GM12878 (cell line): ENCODE data around the gene SCAANT1. TPM values are rescaled to one million over a fixed set of nuclear protein-coding genes. Genes with fewer than 3 reads are reported as not detected.
A peak's percentile ranks its signal among the peaks of the same experiment; 100 is the strongest.

Experiments
- ATAC-seq: fragments of 200-7000 bp; cut with Tn5 transposase; 3 replicates; pipeline ENCODE4 v1.9.1; 2020; ENCODE audit warnings: mild to moderate bottlenecking, moderate library complexity
- BruUV-seq: library from RNA; stranded (reverse); fragments of 400-500 nt; replicated peaks from 2 replicates; lab custom pipeline; 2021; lab: Mats Ljungman, UMichigan
- CTCF ChIA-PET: fragments of 300-600 bp; sonication (Branson Sonifier 250); formaldehyde crosslinking; extraction: SDS; loops from one replicate; lab custom pipeline; 2021; ENCODE audit warnings: inconsistent platforms; lab: Yijun Ruan, JAX
- POLR2A ChIA-PET: fragments of 350-600 bp; formaldehyde crosslinking; extraction: SDS; loops from one replicate; lab custom pipeline; 2021; ENCODE audit warnings: inconsistent platforms; lab: Charles Lee
- RAD21 ChIA-PET: fragments of 300-600 bp; sonication (Branson Sonifier 250); formaldehyde crosslinking; loops from one replicate; lab custom pipeline; 2023; ENCODE audit warnings: antibody characterized with exemption; ENCODE audit not compliant: unreplicated experiment; lab: Charles Lee
- SMC1A ChIA-PET: fragments of 300-600 bp; sonication (Branson Sonifier 250); formaldehyde crosslinking; loops from one replicate; lab custom pipeline; 2023; ENCODE audit not compliant: unreplicated experiment, uncharacterized antibody; lab: Charles Lee
- DNase-seq: peaks from one replicate; pipeline ENCODE4 v3.0.0-alpha.2; 2011; ENCODE audit warnings: low read depth, low spot score
- FAIRE-seq: peaks from 3 replicates; lab custom pipeline; 2011; peaks lifted over from hg19 to GRCh38; lab: Jason Lieb, UNC
- H2AFZ ChIP-seq: 2 replicates; pipeline ENCODE4 v1.6.0; 2011; ENCODE audit warnings: low read depth, low read length, control low read depth; ENCODE audit not compliant: control insufficient read depth
- H3K27ac ChIP-seq: 2 replicates; pipeline ENCODE4 v1.5.1; 2011; ENCODE audit warnings: control low read depth; ENCODE audit not compliant: control insufficient read depth, insufficient read depth
- H3K27me3 ChIP-seq, 2 experiments: replicated peaks in 1 of 2; 2 replicates each; pipeline versions ENCODE4 v1.6.0 to v1.6.1; 2011; ENCODE audit warnings: low read length in 1 of 2; ENCODE audit not compliant: control insufficient read depth in 2 of 2, insufficient read depth in 2 of 2
- H3K36me3 ChIP-seq, 2 experiments: 2 replicates each; pipeline ENCODE4 v1.5.1; 2011; ENCODE audit warnings: low read length in 1 of 2; ENCODE audit not compliant: control insufficient read depth in 2 of 2, insufficient read depth in 2 of 2
- H3K4me1 ChIP-seq: 2 replicates; pipeline ENCODE4 v1.6.1; 2011; ENCODE audit warnings: mild to moderate bottlenecking, low read length, moderate library complexity, mixed read lengths; ENCODE audit not compliant: control insufficient read depth, insufficient read depth
- H3K4me2 ChIP-seq: 2 replicates; pipeline ENCODE4 v1.6.0; 2011; ENCODE audit warnings: control low read depth; ENCODE audit not compliant: control insufficient read depth, insufficient read depth
- H3K4me3 ChIP-seq: fragments of 200-600 bp; sonication (generic); 2 replicates; pipeline ENCODE4 v1.5.1; 2016
- H3K79me2 ChIP-seq: 2 replicates; pipeline ENCODE4 v1.6.0; 2011; ENCODE audit warnings: low read length; ENCODE audit not compliant: control insufficient read depth, insufficient read depth
- H3K9ac ChIP-seq: 2 replicates; pipeline ENCODE4 v1.8.0; 2011; ENCODE audit warnings: low read length, control low read depth, mixed read lengths; ENCODE audit not compliant: control insufficient read depth, insufficient read depth
- H3K9me3 ChIP-seq: replicated peaks from 3 replicates; pipeline ENCODE4 v1.5.1; 2011; ENCODE audit warnings: mild to moderate bottlenecking, low read length; ENCODE audit not compliant: control insufficient read depth, insufficient read depth
- H4K20me1 ChIP-seq: 2 replicates; pipeline ENCODE4 v1.6.0; 2011; ENCODE audit not compliant: control insufficient read depth, insufficient read depth
- ASH2L ChIP-seq: fragments of 300-600, 200-600 bp; sonication (generic); IDR thresholded peaks from 2 replicates; pipeline ENCODE4 v1.6.1; 2017; ENCODE audit warnings: low read depth, mild to moderate bottlenecking, borderline replicate concordance
- BACH1 ChIP-seq: fragments of 450-650 bp; IDR thresholded peaks from 2 replicates; pipeline ENCODE4 v1.6.1; 2017; ENCODE audit warnings: mild to moderate bottlenecking, borderline replicate concordance
- BMI1 ChIP-seq: fragments of 450-650 bp; IDR thresholded peaks from 2 replicates; pipeline ENCODE4 v1.6.1; 2016; ENCODE audit warnings: mild to moderate bottlenecking, moderate library complexity, borderline replicate concordance
- CHD4 ChIP-seq: fragments of 200-600 bp; sonication (generic); IDR thresholded peaks from 2 replicates; pipeline ENCODE4 v1.6.1; 2016; ENCODE audit warnings: mild to moderate bottlenecking
- GABPA ChIP-seq: IDR thresholded peaks from 2 replicates; pipeline ENCODE4 v1.6.1; 2014; ENCODE audit warnings: antibody characterized with exemption, low read depth, mild to moderate bottlenecking, inconsistent platforms
- MYC ChIP-seq: IDR thresholded peaks from 2 replicates; pipeline ENCODE4 v1.6.1; 2011; ENCODE audit warnings: mild to moderate bottlenecking, low read length, moderate library complexity, inconsistent platforms; ENCODE audit not compliant: insufficient read depth, insufficient replicate concordance, insufficient read length, severe bottlenecking
- NBN ChIP-seq: fragments of 450-650 bp; IDR thresholded peaks from 2 replicates; pipeline ENCODE4 v1.6.1; 2016
- NR2F1 ChIP-seq: fragments of 450-650 bp; conservative IDR thresholded peaks from 2 replicates; pipeline ENCODE4 v1.6.1; 2017; ENCODE audit warnings: mild to moderate bottlenecking
- POLR2A ChIP-seq: IDR thresholded peaks from 2 replicates; pipeline ENCODE4 v1.6.1; 2011; ENCODE audit warnings: low read depth, mild to moderate bottlenecking, low read length
- RBBP5 ChIP-seq: fragments of 200-600 bp; sonication (generic); conservative IDR thresholded peaks from 2 replicates; pipeline ENCODE4 v1.6.1; 2016
- SIN3A ChIP-seq: IDR thresholded peaks from 2 replicates; pipeline ENCODE4 v1.6.1; 2012; ENCODE audit warnings: low read depth, low read length, improper control_type of control experiment
- SUPT20H ChIP-seq: IDR thresholded peaks from 2 replicates; pipeline ENCODE4 v1.6.1; 2011; ENCODE audit warnings: low read depth, mild to moderate bottlenecking, low read length, moderate library complexity, borderline replicate concordance; ENCODE audit not compliant: control insufficient read depth
- SUZ12 ChIP-seq: fragments of 200-600 bp; sonication (generic); IDR thresholded peaks from one replicate; pipeline ENCODE4 v1.6.1; 2018; ENCODE audit warnings: antibody characterized with exemption, mild to moderate bottlenecking; ENCODE audit not compliant: unreplicated experiment
- TBL1XR1 ChIP-seq: IDR thresholded peaks from 2 replicates; pipeline ENCODE4 v1.6.1; 2012; ENCODE audit warnings: low read depth, low read length, improper control_type of control experiment
- ZNF207 ChIP-seq: fragments of 450-650 bp; IDR thresholded peaks from 2 replicates; pipeline ENCODE4 v1.6.1; 2014; ENCODE audit warnings: antibody characterized with exemption, mild to moderate bottlenecking, borderline replicate concordance
- WGBS: methylation state at CpG from one replicate; pipeline ENCODE4 v1.1.6; 2016; ENCODE audit warnings: low lambda C conversion rate; ENCODE audit not compliant: insufficient replicate concordance, insufficient coverage; ENCODE audit errors: missing lambda C conversion rate; 5-methylcytosine and 5-hydroxymethylcytosine counted together
- in situ Hi-C: fragments of 300-500 bp; cut with MboI; formaldehyde crosslinking; loops from 9 replicates; pipeline ENCODE4 v1.14.3; 2018; ENCODE audit warnings: mixed read lengths
- intact Hi-C: fragments of 100-400 bp; cut with micrococcal nuclease; formaldehyde crosslinking; loops from one replicate; pipeline ENCODE4 v1.14.2; 2022; ENCODE audit not compliant: unreplicated experiment
- polyA plus RNA-seq, 11 experiments: library from polyadenylated mRNA; depleted of rRNA in 4 of 11; unstranded in 6 of 11; stranded (reverse) in 5 of 11; fragments of >200 nt; fragmentation: Nextera tagmentation in 4 of 11; fragmentation: Illumina TruSeq in 1 of 11; extraction: Ambion mirVana in 4 of 11; extraction: Trizol in 1 of 11; gene quantifications; 1 replicate in 1 of 11; 2 replicates in 10 of 11; pipeline versions ENCODE4 v1.2.1 to v1.2.3, GENCODE V29; 2011 to 2016; ENCODE audit warnings: inconsistent platforms in 2 of 11, missing spikeins in 2 of 11, low read depth in 1 of 11
- total RNA-seq, 4 experiments: library from RNA; depleted of rRNA in 3 of 4; stranded (reverse); fragments of >200 nt in 3 of 4; fragmentation: Illumina TruSeq in 1 of 4; extraction: Trizol in 1 of 4; gene quantifications; 2 replicates each; pipeline versions ENCODE4 v1.2.1 to v1.2.3, GENCODE V29; 2013 to 2021
- TF ChIP-seq, protein P1 (sequence below): fragments of 450-650 bp; IDR thresholded peaks from 2 replicates; pipeline ENCODE4 v1.6.1; 2018; ENCODE audit warnings: mild to moderate bottlenecking, low read depth, moderate library complexity; ENCODE audit not compliant: partially characterized antibody
- TF ChIP-seq, protein P2 (sequence below): IDR thresholded peaks from 2 replicates; pipeline ENCODE4 v1.6.1; 2012; ENCODE audit warnings: low read depth, low read length, improper control_type of control experiment
- TF ChIP-seq, protein P3 (sequence below): fragments of 450-650 bp; IDR thresholded peaks from 2 replicates; pipeline ENCODE4 v1.6.1; 2017; ENCODE audit warnings: mild to moderate bottlenecking

Gene SCAANT1
- total and polyA plus RNA-seq, 10 of the 15 experiments (the other 5 are each of a cell fraction or from before 2014, with no cell fraction given), result 0.60 to 1.7 (median 0.95) TPM; not detected in 6

DNA sequence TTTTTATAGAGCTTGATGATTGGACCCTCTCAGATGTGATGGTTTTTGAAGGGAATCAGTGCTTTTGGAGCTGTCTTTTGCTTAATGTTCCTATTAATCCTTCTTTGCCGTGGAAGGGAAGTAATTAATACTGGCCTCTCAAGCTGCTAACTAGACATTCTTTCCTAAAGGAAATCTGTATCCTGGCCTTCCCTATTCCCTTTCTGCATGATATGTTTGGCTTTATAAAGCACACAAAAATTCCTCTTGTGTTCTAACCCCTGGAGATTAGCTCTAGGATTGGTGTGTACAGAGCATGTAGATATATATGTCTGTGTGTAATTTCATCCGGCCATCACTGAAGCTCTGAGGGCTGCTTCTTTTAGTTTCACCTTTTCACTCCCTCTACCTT lies 41.6 kb downstream of the SCAANT1 start:
- ChIA-PET CTCF (interaction anchor here (0.9 to 1.4 kb wide), 5 partner anchors 9 to 123 kb away, joined by 3 to 4 read pairs (median 3); no protein-coding TSS in a partner anchor), POLR2A (no interaction called here), SMC1A (interaction anchor here (0.8 to 1.5 kb wide), 6 partner anchors 9 to 108 kb away, joined by 3 to 5 read pairs (median 3); no protein-coding TSS in a partner anchor), RAD21 (no interaction called here)
- no peak for DNase-seq
- Histone ChIP-seq H4K20me1 (no peaks in the 10 kb centered on the region; the same call in 1 of the 2 replicates), H3K4me3 (no peak overlapping the region), H3K4me1 (peaks cover 4% of the 10 kb centered on the region; the same call in 1 of the 2 replicates), H3K27me3 (no peaks in the 10 kb centered on the region), H3K4me2 (peak overlapping the region; percentile 42), H3K79me2 (peaks cover 57% of the 10 kb centered on the region), H3K27ac (no peak overlapping the region; the same call in 1 of the 2 replicates), H3K9me3 (no peaks in the 10 kb centered on the region), H3K36me3 (no peaks in the 10 kb centered on the region), H2AFZ (no peak overlapping the region), H3K9ac (no peak overlapping the region)
- ATAC-seq, result 0 out of 3 replicates have a peak, but pooled peaks have one; percentile 7
- in situ Hi-C loops (no loop called here), intact Hi-C loops (no loop called here)
- no TSS peak for BruUV-seq
- 49% methylated on average over 2 of the region's 2 CpGs for WGBS
- TF ChIP-seq ZNF207 (no peak), MYC (no peak), NR2F1 (no peak), ASH2L (no peak), GABPA (no peak), SUPT20H (no peak), BACH1 (no peak), BMI1 (no peak), RBBP5 (no peak), TBL1XR1 (no peak), POLR2A (no peak), CHD4 (no peak), NBN (no peak), SIN3A (no peak), SUZ12 (no peak)
- TF ChIP-seq, protein P1, sequence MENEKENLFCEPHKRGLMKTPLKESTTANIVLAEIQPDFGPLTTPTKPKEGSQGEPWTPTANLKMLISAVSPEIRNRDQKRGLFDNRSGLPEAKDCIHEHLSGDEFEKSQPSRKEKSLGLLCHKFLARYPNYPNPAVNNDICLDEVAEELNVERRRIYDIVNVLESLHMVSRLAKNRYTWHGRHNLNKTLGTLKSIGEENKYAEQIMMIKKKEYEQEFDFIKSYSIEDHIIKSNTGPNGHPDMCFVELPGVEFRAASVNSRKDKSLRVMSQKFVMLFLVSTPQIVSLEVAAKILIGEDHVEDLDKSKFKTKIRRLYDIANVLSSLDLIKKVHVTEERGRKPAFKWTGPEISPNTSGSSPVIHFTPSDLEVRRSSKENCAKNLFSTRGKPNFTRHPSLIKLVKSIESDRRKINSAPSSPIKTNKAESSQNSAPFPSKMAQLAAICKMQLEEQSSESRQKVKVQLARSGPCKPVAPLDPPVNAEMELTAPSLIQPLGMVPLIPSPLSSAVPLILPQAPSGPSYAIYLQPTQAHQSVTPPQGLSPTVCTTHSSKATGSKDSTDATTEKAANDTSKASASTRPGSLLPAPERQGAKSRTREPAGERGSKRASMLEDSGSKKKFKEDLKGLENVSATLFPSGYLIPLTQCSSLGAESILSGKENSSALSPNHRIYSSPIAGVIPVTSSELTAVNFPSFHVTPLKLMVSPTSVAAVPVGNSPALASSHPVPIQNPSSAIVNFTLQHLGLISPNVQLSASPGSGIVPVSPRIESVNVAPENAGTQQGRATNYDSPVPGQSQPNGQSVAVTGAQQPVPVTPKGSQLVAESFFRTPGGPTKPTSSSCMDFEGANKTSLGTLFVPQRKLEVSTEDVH, result no peak
- TF ChIP-seq, protein P2, sequence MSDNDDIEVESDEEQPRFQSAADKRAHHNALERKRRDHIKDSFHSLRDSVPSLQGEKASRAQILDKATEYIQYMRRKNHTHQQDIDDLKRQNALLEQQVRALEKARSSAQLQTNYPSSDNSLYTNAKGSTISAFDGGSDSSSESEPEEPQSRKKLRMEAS, result no peak
- TF ChIP-seq, protein P3, sequence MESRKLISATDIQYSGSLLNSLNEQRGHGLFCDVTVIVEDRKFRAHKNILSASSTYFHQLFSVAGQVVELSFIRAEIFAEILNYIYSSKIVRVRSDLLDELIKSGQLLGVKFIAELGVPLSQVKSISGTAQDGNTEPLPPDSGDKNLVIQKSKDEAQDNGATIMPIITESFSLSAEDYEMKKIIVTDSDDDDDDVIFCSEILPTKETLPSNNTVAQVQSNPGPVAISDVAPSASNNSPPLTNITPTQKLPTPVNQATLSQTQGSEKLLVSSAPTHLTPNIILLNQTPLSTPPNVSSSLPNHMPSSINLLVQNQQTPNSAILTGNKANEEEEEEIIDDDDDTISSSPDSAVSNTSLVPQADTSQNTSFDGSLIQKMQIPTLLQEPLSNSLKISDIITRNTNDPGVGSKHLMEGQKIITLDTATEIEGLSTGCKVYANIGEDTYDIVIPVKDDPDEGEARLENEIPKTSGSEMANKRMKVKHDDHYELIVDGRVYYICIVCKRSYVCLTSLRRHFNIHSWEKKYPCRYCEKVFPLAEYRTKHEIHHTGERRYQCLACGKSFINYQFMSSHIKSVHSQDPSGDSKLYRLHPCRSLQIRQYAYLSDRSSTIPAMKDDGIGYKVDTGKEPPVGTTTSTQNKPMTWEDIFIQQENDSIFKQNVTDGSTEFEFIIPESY, result no peak
- no peak for FAIRE-seq
